ENCODE measurements around the gene UBQLNL. TPM values are rescaled to one million over a fixed set of nuclear protein-coding genes. Genes with fewer than 3 reads are reported as not detected.

UBQLNL gene
- total and polyA plus RNA-seq, 2 of the 13 experiments (the other 11 are each of a cell fraction or from before 2014, with no cell fraction given): 0.08 TPM; not detected in 1

DNA sequence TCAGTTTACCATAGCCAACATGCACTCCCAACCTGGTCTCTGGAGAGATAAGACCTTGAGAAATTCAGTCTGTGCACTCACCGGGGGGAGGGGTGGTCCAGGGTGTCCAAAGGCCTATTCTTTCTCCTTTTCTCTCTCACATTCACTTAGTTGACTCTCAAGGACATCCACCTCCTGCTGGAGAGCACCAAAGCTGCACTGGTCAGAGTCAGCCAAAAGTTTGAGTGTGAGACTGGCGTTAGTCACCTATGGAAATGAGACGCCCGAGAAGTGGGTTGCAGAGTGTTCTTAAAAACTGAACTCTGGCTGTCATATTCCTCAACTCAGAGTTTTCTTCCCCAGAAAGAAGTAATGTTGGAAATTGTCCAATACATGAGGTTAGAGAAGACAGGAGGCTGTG, 5.0 kb upstream of the UBQLNL start:
- H3K9ac ChIP-seq (ENCODE audit: insufficient read depth, low read depth, low read length): no peak overlapping the region
- no peaks in the 10 kb centered on the region for H4K20me1 ChIP-seq (ENCODE audit: insufficient read depth, low read length)
- no peak overlapping the region for H2AFZ ChIP-seq (ENCODE audit: low read length)
- peaks cover 0 to 12% of the 10 kb centered on the region in 2 experiments; a peak in 3 of 5 replicates for H3K27me3 ChIP-seq (ENCODE audit: control insufficient read depth in 1 of 2, insufficient read depth in 2 of 2, low read length in 2 of 2)
- WGBS (ENCODE audit: low lambda C conversion rate): 55% methylated on average over 4 of the region's 4 CpGs
- H3K36me3 ChIP-seq (replicated peaks in 1 of 2; ENCODE audit: control insufficient read depth in 1 of 2, insufficient read depth in 2 of 2, low read length in 2 of 2): no peaks in the 10 kb centered on the region
- H3K4me1 ChIP-seq (ENCODE audit: insufficient read depth, low read length): no peaks in the 10 kb centered on the region
- no peak overlapping the region for H3K27ac ChIP-seq (ENCODE audit: extremely low read length, insufficient read depth, low read length)
- FAIRE-seq (no peak), DNase-seq (ENCODE audit: low spot score) (no peak), ATAC-seq (no peak)
- no peak overlapping the region for H3K4me3 ChIP-seq (replicated peaks in 1 of 3; ENCODE audit: insufficient read depth in 1 of 3, low read depth in 2 of 3, low read length in 3 of 3)
- intact Hi-C loops (cut with micrococcal nuclease; ENCODE audit: unreplicated experiment) (no loop called here), in situ Hi-C loops (cut with HindIII; ENCODE audit: extremely low pct_ligation_motif_present, low pct_unique_long_range_greater_than_20kb) (no loop called here)
- H3K9me3 ChIP-seq (ENCODE audit: low read length): no peaks in the 10 kb centered on the region
- no TSS peak for BruUV-seq (replicated peaks)
- TF ChIP-seq HOXA9 (CRISPR knock-in tag; IDR thresholded peaks at IDR 0.05; ENCODE audit: borderline replicate concordance) (no peak), LBX2 (CRISPR knock-in tag; IDR thresholded peaks at IDR 0.05; ENCODE audit: borderline replicate concordance) (no peak), ZNF124 (CRISPR knock-in tag; IDR thresholded peaks at IDR 0.05) (no peak)
- TF ChIP-seq, protein P1, sequence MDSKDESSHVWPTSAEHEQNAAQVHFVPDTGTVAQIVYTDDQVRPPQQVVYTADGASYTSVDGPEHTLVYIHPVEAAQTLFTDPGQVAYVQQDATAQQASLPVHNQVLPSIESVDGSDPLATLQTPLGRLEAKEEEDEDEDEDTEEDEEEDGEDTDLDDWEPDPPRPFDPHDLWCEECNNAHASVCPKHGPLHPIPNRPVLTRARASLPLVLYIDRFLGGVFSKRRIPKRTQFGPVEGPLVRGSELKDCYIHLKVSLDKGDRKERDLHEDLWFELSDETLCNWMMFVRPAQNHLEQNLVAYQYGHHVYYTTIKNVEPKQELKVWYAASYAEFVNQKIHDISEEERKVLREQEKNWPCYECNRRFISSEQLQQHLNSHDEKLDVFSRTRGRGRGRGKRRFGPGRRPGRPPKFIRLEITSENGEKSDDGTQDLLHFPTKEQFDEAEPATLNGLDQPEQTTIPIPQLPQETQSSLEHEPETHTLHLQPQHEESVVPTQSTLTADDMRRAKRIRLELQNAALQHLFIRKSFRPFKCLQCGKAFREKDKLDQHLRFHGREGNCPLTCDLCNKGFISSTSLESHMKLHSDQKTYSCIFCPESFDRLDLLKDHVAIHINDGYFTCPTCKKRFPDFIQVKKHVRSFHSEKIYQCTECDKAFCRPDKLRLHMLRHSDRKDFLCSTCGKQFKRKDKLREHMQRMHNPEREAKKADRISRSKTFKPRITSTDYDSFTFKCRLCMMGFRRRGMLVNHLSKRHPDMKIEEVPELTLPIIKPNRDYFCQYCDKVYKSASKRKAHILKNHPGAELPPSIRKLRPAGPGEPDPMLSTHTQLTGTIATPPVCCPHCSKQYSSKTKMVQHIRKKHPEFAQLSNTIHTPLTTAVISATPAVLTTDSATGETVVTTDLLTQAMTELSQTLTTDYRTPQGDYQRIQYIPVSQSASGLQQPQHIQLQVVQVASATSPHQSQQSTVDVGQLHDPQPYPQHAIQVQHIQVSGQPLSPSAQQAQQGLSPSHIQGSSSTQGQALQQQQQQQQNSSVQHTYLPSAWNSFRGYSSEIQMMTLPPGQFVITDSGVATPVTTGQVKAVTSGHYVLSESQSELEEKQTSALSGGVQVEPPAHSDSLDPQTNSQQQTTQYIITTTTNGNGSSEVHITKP (CRISPR knock-in tag; IDR thresholded peaks at IDR 0.05; ENCODE audit: low read depth): no peak
- H3K4me2 ChIP-seq (ENCODE audit: low read depth, low read length): no peak overlapping the region
- H3K79me2 ChIP-seq (ENCODE audit: insufficient read depth, low read length): no peaks in the 10 kb centered on the region
- ChIA-PET POLR2A (no interaction called here), CTCF (ENCODE audit: low intra/inter-chr PET ratio, low total read pairs) (no interaction called here)

DNA sequence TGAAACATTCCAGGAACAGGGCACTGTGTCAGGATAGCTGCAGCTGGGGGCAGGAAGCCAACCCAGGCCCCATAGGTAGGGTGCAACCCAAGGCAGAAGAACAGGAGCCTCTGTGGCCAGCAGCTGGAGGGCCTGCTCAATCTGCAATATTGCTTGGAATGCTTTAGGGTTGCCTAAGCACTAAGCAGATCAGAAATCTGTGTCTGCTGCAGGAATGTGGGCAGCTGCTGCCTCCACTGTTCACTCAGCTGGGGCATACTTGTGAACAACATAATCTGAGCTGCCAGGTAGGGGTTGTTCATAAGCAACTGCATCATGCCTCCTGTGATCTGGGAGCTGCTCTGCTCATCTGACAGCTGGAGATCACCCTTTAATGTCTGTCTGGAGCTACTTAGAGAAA, 1.7 kb downstream of the UBQLNL start:
- no peaks in the 10 kb centered on the region for H3K79me2 ChIP-seq (ENCODE audit: insufficient read depth, low read length)
- no peak overlapping the region for H2AFZ ChIP-seq (ENCODE audit: low read length)
- ATAC-seq (no peak), DNase-seq (ENCODE audit: low spot score) (no peak), FAIRE-seq (no peak)
- H3K27ac ChIP-seq (ENCODE audit: extremely low read length, insufficient read depth, low read length): no peak overlapping the region
- no peak overlapping the region for H3K4me3 ChIP-seq (replicated peaks in 1 of 3; ENCODE audit: insufficient read depth in 1 of 3, low read depth in 2 of 3, low read length in 3 of 3)
- in situ Hi-C loops (cut with HindIII; ENCODE audit: extremely low pct_ligation_motif_present, low pct_unique_long_range_greater_than_20kb): no loop called here
- no peak overlapping the region for H3K9ac ChIP-seq (ENCODE audit: insufficient read depth, low read depth, low read length)
- CTCF ChIA-PET (ENCODE audit: low intra/inter-chr PET ratio, low total read pairs): no interaction called here
- H3K4me1 ChIP-seq (ENCODE audit: insufficient read depth, low read length): no peaks in the 10 kb centered on the region
- intact Hi-C loops (cut with micrococcal nuclease; ENCODE audit: unreplicated experiment): no loop called here
- H3K9me3 ChIP-seq (ENCODE audit: low read length): no peaks in the 10 kb centered on the region
- no peaks in the 10 kb centered on the region for H3K36me3 ChIP-seq (replicated peaks in 1 of 2; ENCODE audit: control insufficient read depth in 1 of 2, insufficient read depth in 2 of 2, low read length in 2 of 2)
- POLR2A ChIA-PET: no interaction called here
- no peak overlapping the region for H3K4me2 ChIP-seq (ENCODE audit: low read depth, low read length)
- H3K27me3 ChIP-seq (ENCODE audit: control insufficient read depth in 1 of 2, insufficient read depth in 2 of 2, low read length in 2 of 2): no peaks in the 10 kb centered on the region; a peak in 1 of 5 replicates
- no TSS peak for BruUV-seq (replicated peaks)
- no peaks in the 10 kb centered on the region for H4K20me1 ChIP-seq (ENCODE audit: insufficient read depth, low read length)
- TF ChIP-seq CTCF (CRISPR knock-in tag; IDR thresholded peaks at IDR 0.05) (no peak), ZNF337 (CRISPR knock-in tag; IDR thresholded peaks at IDR 0.05; ENCODE audit: borderline replicate concordance, low read depth) (no peak), SOX6 (IDR thresholded peaks at IDR 0.05) (no peak), SOX6 (CRISPR knock-in tag; IDR thresholded peaks at IDR 0.05) (no peak), MLLT10 (CRISPR knock-in tag; IDR thresholded peaks at IDR 0.05) (no peak), SPEN (CRISPR knock-in tag; IDR thresholded peaks at IDR 0.05; ENCODE audit: low read depth) (no peak), ELF3 (CRISPR knock-in tag; IDR thresholded peaks at IDR 0.05) (no peak), KLF12 (CRISPR knock-in tag; IDR thresholded peaks at IDR 0.05; ENCODE audit: borderline replicate concordance) (no peak), HCFC1 (IDR thresholded peaks at IDR 0.05; ENCODE audit: low read depth, low read length) (no peak), HDAC1 (CRISPR knock-in tag; IDR thresholded peaks at IDR 0.05) (no peak), NCOR1 (IDR thresholded peaks at IDR 0.05; ENCODE audit: borderline replicate concordance, low read length) (no peak)
